PC-3 (cell line): ENCODE data around the gene EP400.

ENCODE experiments used
- EZH2 ChIP-seq: fragments of 300-600 bp; sonication (generic); IDR thresholded peaks from one replicate; pipeline ENCODE4 v1.6.1; 2017; ENCODE audit warnings: antibody characterized with exemption, mild to moderate bottlenecking, low read length; ENCODE audit not compliant: unreplicated experiment
- EZH2phosphoT487 ChIP-seq: fragments of 300-600 bp; sonication (generic); IDR thresholded peaks from 2 replicates; pipeline ENCODE4 v1.6.1; 2018; ENCODE audit warnings: mild to moderate bottlenecking, antibody characterized with exemption, low read length, borderline replicate concordance
- TF ChIP-seq, protein P1 (sequence below): fragments of 300-600 bp; sonication (generic); conservative IDR thresholded peaks from 2 replicates; pipeline ENCODE4 v1.5.1; 2017; ENCODE audit warnings: antibody characterized with exemption, low read depth, mild to moderate bottlenecking, low read length

DNA sequence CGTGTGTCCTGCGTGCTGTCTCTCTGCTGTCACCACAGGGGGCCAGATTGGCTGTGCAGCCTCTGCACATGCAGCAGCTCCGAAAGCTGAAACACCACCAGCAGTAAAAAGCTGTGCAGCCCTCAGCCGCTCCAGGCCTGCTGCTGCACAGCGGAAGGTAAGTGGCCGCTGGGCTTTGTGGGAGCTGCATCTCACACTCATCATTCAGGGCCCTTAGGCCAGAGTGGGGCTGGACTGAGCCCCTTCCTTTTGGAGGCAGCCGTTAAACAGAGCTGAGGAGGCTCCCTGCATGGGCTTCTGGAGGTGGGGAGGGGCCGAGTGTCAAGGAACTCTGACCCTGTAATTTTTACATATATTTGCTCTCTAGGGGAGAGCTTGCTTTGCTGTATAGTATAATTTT is 177.3 kb downstream of the EP400 start:
- no peak for TF ChIP-seq EZH2phosphoT487
- TF ChIP-seq, protein P1, sequence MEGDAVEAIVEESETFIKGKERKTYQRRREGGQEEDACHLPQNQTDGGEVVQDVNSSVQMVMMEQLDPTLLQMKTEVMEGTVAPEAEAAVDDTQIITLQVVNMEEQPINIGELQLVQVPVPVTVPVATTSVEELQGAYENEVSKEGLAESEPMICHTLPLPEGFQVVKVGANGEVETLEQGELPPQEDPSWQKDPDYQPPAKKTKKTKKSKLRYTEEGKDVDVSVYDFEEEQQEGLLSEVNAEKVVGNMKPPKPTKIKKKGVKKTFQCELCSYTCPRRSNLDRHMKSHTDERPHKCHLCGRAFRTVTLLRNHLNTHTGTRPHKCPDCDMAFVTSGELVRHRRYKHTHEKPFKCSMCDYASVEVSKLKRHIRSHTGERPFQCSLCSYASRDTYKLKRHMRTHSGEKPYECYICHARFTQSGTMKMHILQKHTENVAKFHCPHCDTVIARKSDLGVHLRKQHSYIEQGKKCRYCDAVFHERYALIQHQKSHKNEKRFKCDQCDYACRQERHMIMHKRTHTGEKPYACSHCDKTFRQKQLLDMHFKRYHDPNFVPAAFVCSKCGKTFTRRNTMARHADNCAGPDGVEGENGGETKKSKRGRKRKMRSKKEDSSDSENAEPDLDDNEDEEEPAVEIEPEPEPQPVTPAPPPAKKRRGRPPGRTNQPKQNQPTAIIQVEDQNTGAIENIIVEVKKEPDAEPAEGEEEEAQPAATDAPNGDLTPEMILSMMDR = no peak
- TF ChIP-seq EZH2 = no peak
